ENCODE results near the gene MCUB. TPM values are rescaled to one million over a fixed set of nuclear protein-coding genes. Genes with fewer than 3 reads are reported as not detected.
A peak's percentile ranks its signal among the peaks of the same experiment; 100 is the strongest.
"Not testable (repeated sequence)": the region's sequence is repeated elsewhere in the genome, so short reads cannot be mapped to it uniquely, and the experiment has no call there.

MCUB gene
- polyA plus RNA-seq, 2 of the 4 experiments (the other 2 are of a cell fraction) = 14.6 to 21.9 TPM

DNA sequence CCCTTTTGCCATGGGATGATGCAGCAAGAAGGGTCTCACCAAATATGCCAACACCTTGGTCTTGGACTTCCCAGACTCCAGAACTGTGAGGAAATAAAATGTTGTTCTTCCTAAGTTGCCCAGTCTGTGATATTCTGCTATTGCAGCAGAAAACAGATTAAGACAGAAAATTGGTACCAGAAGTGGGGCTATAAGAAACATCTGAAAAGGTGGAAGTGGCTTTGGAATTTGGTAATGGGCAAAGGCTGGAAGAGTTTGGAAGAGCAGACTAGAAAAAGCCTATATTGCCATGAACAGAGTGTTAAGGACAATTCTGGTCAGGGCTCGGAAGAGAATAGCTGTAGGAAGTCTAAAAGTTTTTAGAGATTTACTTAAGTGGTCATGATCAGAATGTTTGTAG lies 115.8 kb downstream of the MCUB start:
- H3K27ac ChIP-seq = no peak overlapping the region
- ATAC-seq (no peak), FAIRE-seq (no peak), DNase-seq (ENCODE audit: low read depth in 1 of 2, low spot score in 1 of 2) (no peak)
- H3K9me3 ChIP-seq = no peaks in the 10 kb centered on the region
- ChIA-PET CTCF (no interaction called here), POLR2A (no interaction called here)
- no peaks in the 10 kb centered on the region for H3K4me1 ChIP-seq
- H3K4me2 ChIP-seq = no peak overlapping the region
- H3K4me3 ChIP-seq = no peak overlapping the region
- 90% methylated on average over 1 of the region's 1 CpG for WGBS (ENCODE audit: missing lambda C conversion rate)
- no peak for TF ChIP-seq GATA3 (IDR thresholded peaks at IDR 0.05; ENCODE audit: borderline replicate concordance)
- TF ChIP-seq NPAS2 (CRISPR knock-in tag; IDR thresholded peaks at IDR 0.05; ENCODE audit: borderline replicate concordance) = no peak
- no peak for TF ChIP-seq MAZ (IDR thresholded peaks at IDR 0.05; ENCODE audit: borderline replicate concordance, low read depth, low read length)
- no peak for TF ChIP-seq NR3C1 (IDR thresholded peaks at IDR 0.05)
- TF ChIP-seq HOXB13 (CRISPR knock-in tag; IDR thresholded peaks at IDR 0.05; ENCODE audit: low read depth) = no peak
- TF ChIP-seq RCOR1 (IDR thresholded peaks at IDR 0.05; ENCODE audit: low read depth, low read length) = no peak
- no peak for TF ChIP-seq EHMT2 (IDR thresholded peaks at IDR 0.05; ENCODE audit: low read depth)
- no peak for TF ChIP-seq JUNB (IDR thresholded peaks at IDR 0.05)
- TF ChIP-seq, protein P1, sequence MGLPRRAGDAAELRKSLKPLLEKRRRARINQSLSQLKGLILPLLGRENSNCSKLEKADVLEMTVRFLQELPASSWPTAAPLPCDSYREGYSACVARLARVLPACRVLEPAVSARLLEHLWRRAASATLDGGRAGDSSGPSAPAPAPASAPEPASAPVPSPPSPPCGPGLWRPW (IDR thresholded peaks at IDR 0.05) = no peak
- TF ChIP-seq, protein P2, sequence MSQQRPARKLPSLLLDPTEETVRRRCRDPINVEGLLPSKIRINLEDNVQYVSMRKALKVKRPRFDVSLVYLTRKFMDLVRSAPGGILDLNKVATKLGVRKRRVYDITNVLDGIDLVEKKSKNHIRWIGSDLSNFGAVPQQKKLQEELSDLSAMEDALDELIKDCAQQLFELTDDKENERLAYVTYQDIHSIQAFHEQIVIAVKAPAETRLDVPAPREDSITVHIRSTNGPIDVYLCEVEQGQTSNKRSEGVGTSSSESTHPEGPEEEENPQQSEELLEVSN (IDR thresholded peaks at IDR 0.05; ENCODE audit: borderline replicate concordance, low read depth) = no peak
- no peak for TF ChIP-seq EP300 (IDR thresholded peaks at IDR 0.05)
- no peak for TF ChIP-seq HOXA7 (CRISPR knock-in tag; IDR thresholded peaks at IDR 0.05)

DNA sequence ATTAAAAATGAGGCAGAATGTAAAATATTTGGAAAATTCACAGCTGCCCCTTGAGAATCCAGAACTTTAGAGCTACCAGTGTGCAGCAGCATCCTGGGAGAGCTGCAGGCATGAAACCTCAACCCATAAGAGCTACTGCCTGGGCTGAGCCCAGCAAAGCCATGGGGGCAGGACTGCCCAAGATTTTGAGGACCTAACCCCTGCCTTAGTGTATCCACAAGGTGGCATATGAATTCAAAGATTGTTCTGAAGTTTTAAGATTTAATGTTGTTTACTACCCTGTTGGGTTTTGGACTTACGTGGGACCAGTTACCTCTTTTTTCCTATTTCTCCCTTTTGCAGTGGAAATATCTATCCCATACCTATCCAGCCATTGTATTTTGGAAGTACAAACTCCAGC lies 116.8 kb downstream of the MCUB start:
- H3K27ac ChIP-seq = no peak overlapping the region
- POLR2A ChIA-PET = no interaction called here
- WGBS (ENCODE audit: missing lambda C conversion rate) = 96% methylated on average over 1 of the region's 1 CpG
- no peaks in the 10 kb centered on the region for H3K4me1 ChIP-seq
- CTCF ChIA-PET = no interaction called here
- no peak for FAIRE-seq
- no peaks in the 10 kb centered on the region for H3K9me3 ChIP-seq
- TF ChIP-seq FOSL2 (IDR thresholded peaks at IDR 0.05) = no peak
- TF ChIP-seq FOSL2 (CRISPR knock-in tag; IDR thresholded peaks at IDR 0.05) = no peak
- TF ChIP-seq TP53 (CRISPR knock-in tag; IDR thresholded peaks at IDR 0.05) = no peak
- no peak for TF ChIP-seq ESRRA (IDR thresholded peaks at IDR 0.05; ENCODE audit: borderline replicate concordance, low read length)
- no peak for TF ChIP-seq BHLHE40 (IDR thresholded peaks at IDR 0.05; ENCODE audit: low read depth, low read length)
- TF ChIP-seq TFCP2L1 (CRISPR knock-in tag; IDR thresholded peaks at IDR 0.05) = no peak
- TF ChIP-seq ZNF302 (CRISPR knock-in tag; IDR thresholded peaks at IDR 0.05) = no peak
- TF ChIP-seq EHMT2 (IDR thresholded peaks at IDR 0.05; ENCODE audit: low read depth) = no peak
- no peak for TF ChIP-seq JUN (IDR thresholded peaks at IDR 0.05)
- TF ChIP-seq, protein P3, sequence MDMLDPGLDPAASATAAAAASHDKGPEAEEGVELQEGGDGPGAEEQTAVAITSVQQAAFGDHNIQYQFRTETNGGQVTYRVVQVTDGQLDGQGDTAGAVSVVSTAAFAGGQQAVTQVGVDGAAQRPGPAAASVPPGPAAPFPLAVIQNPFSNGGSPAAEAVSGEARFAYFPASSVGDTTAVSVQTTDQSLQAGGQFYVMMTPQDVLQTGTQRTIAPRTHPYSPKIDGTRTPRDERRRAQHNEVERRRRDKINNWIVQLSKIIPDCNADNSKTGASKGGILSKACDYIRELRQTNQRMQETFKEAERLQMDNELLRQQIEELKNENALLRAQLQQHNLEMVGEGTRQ (IDR thresholded peaks at IDR 0.05) = no peak
- TF ChIP-seq CEBPB (IDR thresholded peaks at IDR 0.05) = no peak
- TF ChIP-seq MAFK (IDR thresholded peaks at IDR 0.05; ENCODE audit: partially characterized antibody) = no peak
- TF ChIP-seq PHF8 (IDR thresholded peaks at IDR 0.05; ENCODE audit: borderline replicate concordance, low read depth) = no peak
- TF ChIP-seq RAD21 (conservative IDR thresholded peaks at IDR 0.05 in 1 of 2, IDR thresholded peaks at IDR 0.05 in 1 of 2) = no peak
- TF ChIP-seq CBX2 (IDR thresholded peaks at IDR 0.05; ENCODE audit: borderline replicate concordance, low read depth) = no peak
- TF ChIP-seq NFE2L2 (conservative IDR thresholded peaks at IDR 0.05; ENCODE audit: low read length) = no peak
- TF ChIP-seq HOXA7 (CRISPR knock-in tag; IDR thresholded peaks at IDR 0.05) = no peak
- TF ChIP-seq RNF2 (IDR thresholded peaks at IDR 0.05; ENCODE audit: borderline replicate concordance, low read depth) = no peak
- DNase-seq (ENCODE audit: low read depth in 1 of 2, low spot score in 1 of 2) = no peak
- H3K4me2 ChIP-seq = no peak overlapping the region
- 0 out of 6 replicates have a peak, but pooled peaks of 1 of the 2 experiments have one; percentile 25 for ATAC-seq
- H3K4me3 ChIP-seq = no peak overlapping the region

DNA sequence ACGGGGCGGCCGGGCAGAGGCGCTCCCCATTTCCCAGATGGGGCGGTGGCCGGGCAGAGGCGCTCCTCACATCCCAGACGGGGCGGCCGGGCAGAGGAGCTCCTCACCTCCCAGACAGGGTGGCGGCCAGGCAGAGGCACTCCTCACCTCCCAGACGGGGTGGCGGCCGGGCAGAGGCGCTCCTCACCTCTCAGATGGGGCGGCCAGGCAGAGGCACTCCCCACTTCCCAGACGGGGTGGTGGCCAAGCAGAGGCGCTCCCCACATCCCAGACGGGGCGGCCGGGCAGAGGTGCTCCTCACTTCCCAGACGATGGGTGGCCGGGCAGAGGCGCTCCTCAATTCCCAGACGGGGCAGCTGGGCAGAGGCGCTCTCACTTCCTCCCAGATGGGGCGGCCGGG lies 118.4 kb downstream of the MCUB start:
- H3K9me3 ChIP-seq; H3K4me3 ChIP-seq; DNase-seq (ENCODE audit: low read depth in 1 of 2, low spot score in 1 of 2); FAIRE-seq; ATAC-seq; H3K4me1 ChIP-seq; POLR2A ChIA-PET; H3K27ac ChIP-seq; H3K4me2 ChIP-seq: not testable (repeated sequence)
- WGBS (ENCODE audit: missing lambda C conversion rate) = 100% methylated on average over 1 of the region's 28 CpGs
- CTCF ChIA-PET = interaction anchor here (0.6 to 0.7 kb wide), 2 partner anchors 54 to 75 kb away, joined by 3 read pairs; no protein-coding TSS in a partner anchor

DNA sequence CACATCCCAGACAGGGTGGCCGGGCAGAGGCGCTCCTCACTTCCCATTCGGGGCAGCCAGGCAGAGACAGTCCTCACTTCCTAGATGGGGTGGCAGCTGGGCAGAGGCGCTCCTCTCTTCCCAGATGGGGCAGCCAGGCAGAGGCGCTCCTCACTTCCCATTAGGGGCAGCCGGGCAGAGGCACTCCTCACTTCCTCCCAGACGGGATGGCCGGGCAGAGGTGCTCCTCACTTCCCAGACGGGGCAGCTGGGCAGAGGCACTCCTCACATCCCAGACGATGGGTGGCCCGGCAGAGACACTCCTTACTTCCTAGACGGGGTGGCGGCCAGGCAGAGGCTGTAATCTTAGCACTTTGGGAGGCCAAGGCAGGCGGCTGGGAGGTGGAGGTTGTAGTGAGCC lies 118.9 kb downstream of the MCUB start:
- not testable (repeated sequence) for FAIRE-seq

More for the DNA sequence above, 118.9 kb downstream of the MCUB start:
- H3K4me3 ChIP-seq; H3K9me3 ChIP-seq; ATAC-seq; H3K4me2 ChIP-seq; H3K4me1 ChIP-seq; POLR2A ChIA-PET; H3K27ac ChIP-seq; DNase-seq (ENCODE audit: low read depth in 1 of 2, low spot score in 1 of 2): not testable (repeated sequence)
- CTCF ChIA-PET = interaction anchor here (0.6 kb wide), 1 partner anchor 75 kb away, joined by 3 read pairs; no protein-coding TSS in a partner anchor
- 85% methylated on average over 4 of the region's 14 CpGs for whole genome bisulfite sequencing (ENCODE audit: missing lambda C conversion rate)

Data from A549 (cell line).